Activated T-cell treated with anti-CD3 and anti-CD28 coated beads, Interleukin-2, amount 50 U/mL, for 1 hour (primary cell): ENCODE measurements around the gene WDR88.
"Not testable (repeated sequence)": the region's sequence is repeated elsewhere in the genome, so short reads cannot be mapped to it uniquely, and the experiment has no call there.

Experiments
- DNase-seq: peaks from one replicate; pipeline ENCODE4 v3.0.0-alpha.2; 2020

Gene WDR88

GRCh38 chr19:33174186-33174585 lies 42.3 kb downstream of the WDR88 start:
- DNase-seq: no peak

- no peak for DNase-seq
Measured at GRCh38 chr19:33175156-33175782, 43.4 kb downstream of the WDR88 start.

GRCh38 chr19:33175886-33176669 lies 44.2 kb downstream of the WDR88 start:
- no peak for DNase-seq

GRCh38 chr19:33176670-33177416 lies 44.9 kb downstream of the WDR88 start:
- DNase-seq: peak; percentile 99

DNA sequence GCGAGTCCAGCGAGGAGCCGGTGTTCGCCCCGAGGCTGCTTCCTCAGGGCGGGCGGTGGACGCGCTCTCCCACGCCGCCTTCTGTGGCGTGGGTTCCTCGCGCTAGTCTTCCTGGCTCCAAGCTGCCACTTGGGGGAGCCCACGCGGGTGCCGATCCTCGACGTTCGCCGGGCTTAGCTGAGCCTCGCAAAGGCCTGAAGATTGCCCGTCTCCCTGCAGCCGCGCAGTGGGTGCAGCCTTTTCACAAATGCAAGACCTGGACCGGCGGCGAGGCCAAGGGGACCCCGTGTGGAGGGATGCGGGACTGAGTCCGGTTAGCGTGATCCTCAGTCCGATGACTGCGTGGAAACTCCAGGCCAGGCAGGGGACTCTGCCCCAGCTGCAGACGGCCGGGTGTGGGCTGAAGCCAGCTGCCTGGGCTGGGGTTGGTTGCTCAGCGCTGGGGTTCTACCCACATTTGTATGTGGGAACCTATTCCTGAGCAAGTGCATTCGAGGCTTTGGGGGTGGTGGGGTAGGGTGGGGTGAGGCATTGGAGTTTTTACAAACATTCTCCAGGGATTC lies 45.6 kb downstream of the WDR88 start:
- DNase-seq: no peak

- DNase-seq: no peak
Measured at GRCh38 chr19:33186431-33187182, 54.7 kb downstream of the WDR88 start.

- no peak for DNase-seq
Measured at GRCh38 chr19:33187183-33187540, 55.2 kb downstream of the WDR88 start.

GRCh38 chr19:33189453-33189852 lies 57.5 kb downstream of the WDR88 start:
- no peak for DNase-seq

DNA sequence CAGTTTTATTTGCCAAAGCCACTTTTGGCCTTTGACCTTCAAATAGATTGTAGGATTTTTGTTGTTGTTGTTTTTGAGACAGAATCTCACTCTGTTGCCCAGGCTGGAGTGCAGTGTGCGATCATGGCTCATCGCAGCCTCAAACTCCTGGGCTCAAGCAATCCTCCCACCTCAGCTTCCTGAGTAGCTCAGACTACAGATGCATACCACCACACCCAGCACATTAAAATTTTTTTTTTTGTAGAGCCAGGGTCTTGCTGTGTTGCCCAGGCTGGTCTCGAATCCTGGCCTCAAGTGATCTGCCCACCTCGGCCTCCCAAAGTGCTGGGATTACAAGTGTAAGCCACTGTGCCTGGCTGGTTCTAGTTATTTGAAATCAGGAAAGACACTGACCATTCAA lies 59.2 kb downstream of the WDR88 start:
- not testable (repeated sequence) for DNase-seq

- no peak for DNase-seq
Measured at GRCh38 chr19:33191501-33191900, 59.6 kb downstream of the WDR88 start.

DNA sequence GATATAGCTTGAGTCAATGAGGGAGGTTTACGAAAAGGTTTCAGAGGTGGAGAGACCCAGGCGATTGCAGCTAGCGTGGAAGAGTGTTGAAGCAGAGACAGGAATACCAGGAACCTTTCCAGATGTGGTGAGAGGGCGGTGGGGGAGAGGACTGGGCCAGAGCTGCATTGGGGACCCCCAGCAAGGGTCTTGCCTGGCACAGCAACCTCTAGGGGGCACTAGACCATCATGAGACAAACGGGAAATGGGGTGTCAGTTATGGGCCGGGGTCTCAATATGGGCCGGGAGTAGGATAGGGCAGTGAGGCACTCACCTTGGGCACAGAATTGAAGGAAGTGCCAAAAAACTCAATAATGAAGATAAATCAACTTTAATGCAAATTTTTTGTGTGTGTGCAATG lies 60.1 kb downstream of the WDR88 start:
- DNase-seq: no peak

- DNase-seq: no peak
Measured at GRCh38 chr19:33193269-33193864, 61.5 kb downstream of the WDR88 start.

DNA sequence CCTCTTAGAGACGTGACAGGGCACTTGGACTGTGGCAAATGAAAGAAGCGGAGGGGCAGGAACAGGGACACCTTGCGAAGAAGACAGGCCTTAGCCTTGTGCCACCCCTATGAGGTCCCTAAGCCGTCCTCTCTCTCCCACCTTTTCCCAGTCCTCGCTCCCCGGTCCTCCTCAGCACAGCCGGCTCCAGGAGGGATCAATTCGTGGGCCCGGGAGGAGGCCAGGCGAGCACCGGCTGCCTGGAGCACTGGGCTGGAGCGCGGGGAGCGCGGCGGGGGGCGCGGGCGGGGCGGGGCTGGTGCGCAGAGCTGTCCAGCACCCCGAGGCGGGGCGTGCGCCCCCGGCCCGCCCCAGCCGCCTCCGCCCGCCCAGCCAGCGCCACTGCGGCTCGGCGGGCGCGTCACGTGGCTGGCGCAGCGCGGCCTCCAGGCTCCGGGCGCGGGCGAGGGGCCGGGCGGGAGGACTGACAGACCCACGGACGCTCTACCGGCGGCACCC lies 62.0 kb downstream of the WDR88 start, which contains the start of gene LRP3:
TSS of gene LRP3 (plus strand) at position 466 of the 498 bp plus-strand sequence. CDS start 456 bp downstream, outside the sequence.
- DNase-seq: no peak

DNA sequence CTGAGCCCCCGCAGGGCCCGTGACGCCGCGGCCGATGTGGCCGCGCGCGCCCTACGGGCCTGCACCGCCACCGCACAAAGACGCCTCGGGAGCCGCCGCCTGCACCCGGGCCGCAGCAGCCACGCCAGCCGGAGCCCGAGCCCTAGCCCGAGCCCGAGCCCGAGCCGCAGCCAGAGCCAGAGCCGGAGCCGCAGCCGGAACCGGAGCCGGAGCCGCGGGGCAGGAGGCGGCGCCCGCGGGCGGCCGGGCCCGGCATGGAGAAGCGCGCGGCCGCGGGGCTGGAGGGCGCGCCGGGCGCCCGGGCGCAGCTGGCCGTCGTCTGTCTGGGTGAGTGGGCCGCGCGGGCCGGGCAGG lies 62.6 kb downstream of the WDR88 start:
- no peak for DNase-seq

- no peak for DNase-seq
Measured at GRCh38 chr19:33194886-33195644, 63.2 kb downstream of the WDR88 start.

DNA sequence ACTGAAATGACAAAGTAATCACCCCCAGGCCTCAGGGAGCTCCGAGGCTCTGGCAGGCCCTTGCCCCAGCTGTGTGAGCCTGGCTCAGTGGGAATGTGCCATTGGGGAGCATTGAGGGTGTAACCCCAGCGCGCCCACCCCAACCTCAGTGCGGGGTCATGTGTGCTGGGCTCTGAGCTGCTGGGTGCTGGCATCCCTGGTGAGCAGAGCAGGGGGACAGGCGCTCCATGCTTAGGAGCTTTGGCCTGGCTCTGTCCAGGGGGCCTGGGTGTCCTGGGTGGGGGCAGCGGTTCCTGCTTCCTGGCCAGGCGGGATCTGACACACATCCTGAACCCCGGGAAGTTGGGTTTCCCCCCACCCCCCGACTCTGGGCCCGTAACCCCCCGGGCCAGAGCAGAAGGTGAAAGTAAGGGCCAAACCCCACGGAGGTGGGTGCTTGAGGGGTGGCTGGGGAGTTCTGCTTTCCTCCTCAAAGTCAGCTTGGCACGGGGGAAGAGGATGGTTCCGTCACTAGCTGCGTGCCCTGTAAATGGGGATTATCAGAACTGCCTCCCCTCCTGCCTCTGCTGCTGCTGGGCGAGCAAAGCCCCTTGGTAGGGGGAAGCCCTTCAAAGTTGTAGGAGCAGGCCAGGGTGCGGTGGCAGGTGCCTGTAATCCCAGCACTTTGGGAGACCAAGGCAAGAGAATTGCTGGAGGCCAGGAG lies 63.9 kb downstream of the WDR88 start:
- no peak for DNase-seq

- DNase-seq: no peak
Measured at GRCh38 chr19:33196446-33197193, 64.7 kb downstream of the WDR88 start.

- no peak for DNase-seq
Measured at GRCh38 chr19:33197591-33198000, 65.7 kb downstream of the WDR88 start.

DNA sequence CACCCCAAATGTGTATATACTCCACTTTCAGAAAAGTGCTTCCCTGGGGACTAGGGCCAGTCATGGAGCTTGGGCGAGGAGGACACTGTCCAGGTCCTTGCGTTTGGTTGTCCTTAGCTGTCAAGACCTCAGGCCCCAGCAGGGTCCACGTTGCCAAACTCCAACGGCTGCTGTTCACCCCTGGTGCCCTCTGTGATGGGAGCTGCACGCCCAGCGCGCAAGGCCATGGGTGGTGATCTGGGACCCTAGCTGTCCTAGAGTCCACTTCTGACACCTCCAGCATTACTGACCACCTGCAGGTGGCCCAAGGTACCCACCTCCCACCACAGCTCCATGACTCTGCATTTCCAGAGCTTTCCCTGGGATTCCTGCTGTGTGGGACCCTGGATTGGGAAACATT lies 66.3 kb downstream of the WDR88 start:
- DNase-seq: no peak
